Heart left ventricle (tissue), 16 donors: ENCODE measurements around the gene LORICRIN. TPM values are rescaled to one million over a fixed set of nuclear protein-coding genes. Genes with fewer than 3 reads are reported as not detected.
A peak's percentile ranks its signal among the peaks of the same experiment; 100 is the strongest.

Source experiments
- ATAC-seq, 4 donors: fragments of 200-7000 bp; cut with Tn5 transposase; one replicate each; pipeline ENCODE4 v1.9.1; 2020 to 2022; ENCODE audit warnings: moderate library complexity in 4 of 4, mild to moderate bottlenecking in 3 of 4, moderate number of reproducible peaks in 1 of 4
- DNase-seq, 5 donors: peaks; one replicate each; pipeline ENCODE4 v3.0.0-alpha.2; 2020
- H3K27ac ChIP-seq, 12 donors: fragments of 200-600 bp; sonication (generic) in 4 of 12; one replicate each; pipeline versions ENCODE4 v1.5.0 to v1.8.0; 2016 to 2022; ENCODE audit warnings: mild to moderate bottlenecking in 2 of 12
- H3K27me3 ChIP-seq, 9 donors: fragments of 200-600 bp; sonication (generic) in 2 of 9; one replicate each; pipeline versions ENCODE4 v1.5.1 to v1.8.0; 2016 to 2022; ENCODE audit warnings: mild to moderate bottlenecking in 3 of 9
- H3K36me3 ChIP-seq, 9 donors: fragments of 200-600 bp; sonication (generic) in 2 of 9; one replicate each; pipeline versions ENCODE4 v1.5.0 to v1.8.0; 2018 to 2022; ENCODE audit warnings: mild to moderate bottlenecking in 2 of 9
- H3K4me1 ChIP-seq, 12 donors: fragments of 200-600 bp; sonication (generic) in 4 of 12; one replicate each; pipeline versions ENCODE4 v1.5.0 to v1.8.0; 2016 to 2022; ENCODE audit warnings: mild to moderate bottlenecking in 3 of 12
- H3K4me3 ChIP-seq, 12 donors: fragments of 200-600 bp; sonication (generic) in 4 of 12; one replicate each; pipeline versions ENCODE4 v1.5.0 to v1.8.0; 2017 to 2022; ENCODE audit warnings: mild to moderate bottlenecking in 9 of 12, moderate library complexity in 4 of 12
- H3K9me3 ChIP-seq, 12 donors: fragments of 200-600 bp; sonication (generic) in 4 of 12; one replicate each; pipeline versions ENCODE4 v1.5.0 to v1.8.0; 2016 to 2022; ENCODE audit warnings: mild to moderate bottlenecking in 1 of 12
- POLR2A ChIP-seq, 2 donors: fragments of 450-650 bp; IDR thresholded peaks; one replicate each; pipeline ENCODE4 v1.6.1; 2017; ENCODE audit warnings: antibody characterized with exemption in 2 of 2, mild to moderate bottlenecking in 2 of 2, moderate library complexity in 2 of 2
- WGBS, 4 donors: extraction: QIAGEN DNeasy Blood & Tissue Kit in 2 of 4; methylation state at CpG; one replicate each; pipeline versions ENCODE4 v1.1.5 to v1.1.7; 2013 to 2018; 5-methylcytosine and 5-hydroxymethylcytosine counted together
- intact Hi-C, 10 donors: fragments of 100-400 bp; cut with DNase I; formaldehyde crosslinking; loops; one replicate each; pipeline versions ENCODE4 v1.11.1 to v1.14.2; 2022
- polyA plus RNA-seq, 2 donors: library from polyadenylated mRNA; stranded (reverse); fragments of 200-250 nt; gene quantifications; one replicate each; pipeline ENCODE4 v1.2.3, GENCODE V29; 2013
- total RNA-seq, 9 donors: library from RNA; depleted of rRNA in 2 of 9; stranded (reverse); fragments of >200 nt in 2 of 9; fragmentation: NEBNext Ultra II Directional in 3 of 9; extraction: Animal tissue kit (Norgen Biotek cat#: 25700) in 3 of 9; gene quantifications; one replicate each; pipeline versions ENCODE4 v1.1.0 to v1.2.4, GENCODE V29; 2016 to 2023
- TF ChIP-seq, protein P1 (sequence below), 12 donors: fragments of 200-600 bp; sonication (generic) in 4 of 12; IDR thresholded peaks; one replicate each; pipeline versions ENCODE4 v1.5.0 to v1.8.0; 2018 to 2022; ENCODE audit warnings: antibody characterized with exemption in 12 of 12, mild to moderate bottlenecking in 5 of 12
- donor health status: ischemic (EF 13 %, LVEDD 7.1; RV severe dilation, severe dysfunction).
- donor health status: healthy with polysubstance abuse.
- donor health status: DM: no; HTN: yes; CAD: no.
- donor health status: DM: no; HTN: no; CAD: no.
- donor health status: ischemic (EF 25% LVEDD 6.9; RV normal size, moderate dysfunction).
- donor health status: ischemic (EF 25% LVEDD 5.7; RV mildly dilated, moderate dysfunction).
- donor health status: healthy.
- donor health status: DM: yes; HTN: yes; CAD: no.
- donor health status: ischemic (EF 35%, LVEDD 5.7; RV mildly dilated, moderate dysfunction).
- donor health status: nonischemic (EF 11% LVEDD 7.7; RV severe dilation, severe dysfunction).
- donor health status: DM: yes; HTN: yes; CAD: no.
- donor health status: PGD.
- donor health status: ischemic (EF 29% LVEDD 5.4; RV normal size, mild dysfunction).
- donor health status: nonischemic (EF 23%, LVEDD 6.1; RV moderate dilation, normal function).

The LORICRIN gene
- total and polyA plus RNA-seq, 11 donors = not detected

DNA sequence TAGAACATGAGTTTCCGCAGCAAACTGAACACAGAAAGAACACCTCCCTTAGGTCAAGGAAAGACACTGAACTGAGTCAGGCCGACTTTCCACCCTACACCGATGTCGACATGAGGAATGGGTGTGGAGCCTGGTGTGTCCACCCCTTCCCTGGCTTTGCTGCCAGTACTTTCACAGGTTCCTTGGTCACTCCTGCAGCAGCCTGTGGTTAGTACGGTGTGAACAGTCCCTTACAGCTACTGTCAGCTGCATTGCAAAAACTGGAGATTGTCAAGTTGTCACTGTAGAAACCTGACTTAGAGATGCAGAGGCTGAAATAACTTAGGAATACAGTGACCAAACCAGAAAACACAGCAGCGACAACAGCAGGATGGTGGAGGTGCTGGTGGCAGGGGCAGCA, 46.2 kb downstream of the LORICRIN start:
- TF ChIP-seq, protein P1, sequence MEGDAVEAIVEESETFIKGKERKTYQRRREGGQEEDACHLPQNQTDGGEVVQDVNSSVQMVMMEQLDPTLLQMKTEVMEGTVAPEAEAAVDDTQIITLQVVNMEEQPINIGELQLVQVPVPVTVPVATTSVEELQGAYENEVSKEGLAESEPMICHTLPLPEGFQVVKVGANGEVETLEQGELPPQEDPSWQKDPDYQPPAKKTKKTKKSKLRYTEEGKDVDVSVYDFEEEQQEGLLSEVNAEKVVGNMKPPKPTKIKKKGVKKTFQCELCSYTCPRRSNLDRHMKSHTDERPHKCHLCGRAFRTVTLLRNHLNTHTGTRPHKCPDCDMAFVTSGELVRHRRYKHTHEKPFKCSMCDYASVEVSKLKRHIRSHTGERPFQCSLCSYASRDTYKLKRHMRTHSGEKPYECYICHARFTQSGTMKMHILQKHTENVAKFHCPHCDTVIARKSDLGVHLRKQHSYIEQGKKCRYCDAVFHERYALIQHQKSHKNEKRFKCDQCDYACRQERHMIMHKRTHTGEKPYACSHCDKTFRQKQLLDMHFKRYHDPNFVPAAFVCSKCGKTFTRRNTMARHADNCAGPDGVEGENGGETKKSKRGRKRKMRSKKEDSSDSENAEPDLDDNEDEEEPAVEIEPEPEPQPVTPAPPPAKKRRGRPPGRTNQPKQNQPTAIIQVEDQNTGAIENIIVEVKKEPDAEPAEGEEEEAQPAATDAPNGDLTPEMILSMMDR (IDR thresholded peaks at IDR 0.05) = no peak
- TF ChIP-seq POLR2A (IDR thresholded peaks at IDR 0.05) = no peak
- ATAC-seq = no peak

DNA sequence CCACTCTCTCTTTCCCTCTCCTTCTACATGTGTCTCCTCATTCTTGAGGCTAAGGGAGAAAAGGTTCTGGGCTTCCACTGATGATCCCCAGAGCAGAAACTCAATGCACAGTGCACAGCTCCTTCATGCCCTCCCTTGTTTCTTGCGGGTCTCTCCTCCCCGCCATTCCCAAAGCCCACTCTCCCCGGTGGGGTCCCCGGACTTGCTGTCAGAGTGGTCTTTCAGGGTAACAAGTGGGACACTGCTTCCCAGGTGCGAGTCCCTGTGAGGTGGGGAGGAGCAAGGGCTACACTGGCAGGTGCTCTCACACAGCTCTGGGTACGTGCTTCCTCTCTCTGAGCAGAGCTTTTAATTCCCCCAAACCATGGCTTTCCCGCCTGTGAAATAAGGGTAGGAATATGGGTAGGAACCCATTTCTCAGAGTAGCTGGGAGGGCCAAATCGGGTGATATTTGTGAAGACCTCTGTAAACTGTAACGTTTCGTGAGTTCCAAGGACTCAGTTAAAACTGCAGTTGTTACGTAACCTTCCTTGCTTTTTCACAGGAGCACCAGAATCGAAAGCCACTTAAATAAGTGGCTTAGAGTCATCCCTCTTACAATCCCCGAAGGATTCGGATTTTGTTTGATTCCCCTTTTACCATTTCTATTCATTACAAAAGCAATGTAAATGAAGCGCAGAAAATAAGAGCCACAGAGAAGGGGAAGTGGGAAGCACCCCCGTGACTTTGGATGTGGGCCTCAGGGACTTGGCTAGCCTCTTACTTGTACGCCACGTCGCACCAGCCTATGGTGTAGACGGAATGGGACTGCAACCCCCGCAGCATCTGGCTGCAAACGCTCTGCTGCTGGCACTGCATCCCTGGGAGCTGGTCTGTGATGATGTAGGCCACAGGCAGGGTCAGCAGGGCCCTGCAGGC, 47.1 kb downstream of the LORICRIN start:
- TF ChIP-seq POLR2A (IDR thresholded peaks at IDR 0.05) = no peak
- TF ChIP-seq, protein P1 (IDR thresholded peaks at IDR 0.05) = no peak
- H3K4me1 ChIP-seq = no peaks in the 10 kb centered on the region
- no peaks in the 10 kb centered on the region for H3K9me3 ChIP-seq
- no peak for ATAC-seq
- no peak overlapping the region for H3K27ac ChIP-seq
- DNase-seq = no peak
- WGBS, 4 donors = 79 to 85% (median 83%) methylated on average over 22 of the region's 22 CpGs
- intact Hi-C loops = no loop called here
- H3K4me3 ChIP-seq = no peak overlapping the region
- no peaks in the 10 kb centered on the region for H3K36me3 ChIP-seq
- peaks cover 0 to 20% (median 0%) of the 10 kb centered on the region in 9 donors for H3K27me3 ChIP-seq

More for the DNA sequence above, 46.2 kb downstream of the LORICRIN start:
- Histone ChIP-seq H3K9me3 (no peaks in the 10 kb centered on the region), H3K27me3 (peaks cover 0 to 20% (median 0%) of the 10 kb centered on the region in 9 donors), H3K36me3 (no peaks in the 10 kb centered on the region), H3K4me3 (no peak overlapping the region), H3K4me1 (no peaks in the 10 kb centered on the region), H3K27ac (no peak overlapping the region)
- DNase-seq = no peak
- intact Hi-C loops = no loop called here
- WGBS, 4 donors = 77 to 80% (median 78%) methylated on average over 6 of the region's 6 CpGs

DNA sequence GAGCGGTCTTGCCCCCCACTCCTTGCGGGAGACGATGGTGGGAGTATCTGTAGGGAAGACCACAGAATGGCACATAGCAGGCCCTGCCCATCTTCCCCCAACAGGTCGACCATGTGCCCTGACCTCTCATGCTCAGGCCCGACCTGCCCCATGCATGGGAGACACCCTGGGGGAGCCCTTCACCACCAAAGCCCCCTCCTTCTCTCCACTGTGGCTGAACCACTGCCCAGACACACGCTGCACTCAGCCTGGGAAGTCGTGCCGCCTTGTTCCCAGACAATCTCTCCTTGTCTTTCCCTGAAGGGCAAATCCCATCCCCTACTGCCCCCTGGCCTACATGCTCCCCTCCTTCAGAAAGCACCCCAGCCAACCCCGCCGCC, 47.7 kb downstream of the LORICRIN start:
- intact Hi-C loops = no loop called here
- Histone ChIP-seq H3K27ac (no peak overlapping the region), H3K4me1 (no peaks in the 10 kb centered on the region), H3K9me3 (no peaks in the 10 kb centered on the region), H3K36me3 (no peaks in the 10 kb centered on the region), H3K4me3 (no peak overlapping the region), H3K27me3 (peaks cover 0 to 20% (median 0%) of the 10 kb centered on the region in 9 donors)
- TF ChIP-seq, protein P1 (IDR thresholded peaks at IDR 0.05) = no peak
- no peak for TF ChIP-seq POLR2A (IDR thresholded peaks at IDR 0.05)
- DNase-seq = no peak
- ATAC-seq = peak in 1 of 4 donors; percentile 11
- WGBS, 4 donors = 80 to 83% (median 82%) methylated on average over 7 to 10 of the region's 10 CpGs

DNA sequence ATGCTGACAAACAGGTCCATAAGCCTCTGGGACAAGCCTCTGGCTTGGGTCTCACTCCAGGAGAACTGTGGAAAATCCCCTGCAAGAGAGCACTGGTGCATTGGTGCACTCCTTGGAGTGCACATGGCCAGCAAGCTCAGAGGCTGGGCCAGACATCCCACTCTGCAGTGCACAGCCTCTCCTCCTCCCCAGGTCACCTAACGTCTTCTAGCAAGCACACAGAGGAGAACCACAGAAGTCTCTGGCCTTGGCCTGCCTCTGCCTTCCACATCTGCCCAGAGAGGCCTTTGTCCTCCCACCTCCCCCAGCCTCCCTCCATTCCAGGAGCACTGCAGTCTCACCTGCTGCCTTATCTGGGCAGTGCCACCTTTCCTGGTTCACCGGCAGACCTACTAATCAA, 49.1 kb downstream of the LORICRIN start:
- H3K4me1 ChIP-seq = no peaks in the 10 kb centered on the region
- 65 to 95% (median 72%) methylated on average over 2 of the region's 2 CpGs for WGBS, 4 donors
- intact Hi-C loops = no loop called here
- no peaks in the 10 kb centered on the region for H3K36me3 ChIP-seq
- ATAC-seq (no peak), DNase-seq (no peak)
- no peaks in the 10 kb centered on the region for H3K9me3 ChIP-seq
- no peak overlapping the region for H3K4me3 ChIP-seq
- TF ChIP-seq, protein P1 (IDR thresholded peaks at IDR 0.05) = no peak
- no peak for TF ChIP-seq POLR2A (IDR thresholded peaks at IDR 0.05)
- no peak overlapping the region for H3K27ac ChIP-seq
- peaks cover 0 to 16% (median 0%) of the 10 kb centered on the region in 9 donors for H3K27me3 ChIP-seq
